Muscle layer of colon (tissue), 2 donors: ENCODE data around the gene FBLN1.

ENCODE experiments used
- H3K27ac ChIP-seq: one replicate; pipeline ENCODE4 v1.7.0; 2013; ENCODE audit warnings: low read depth, mild to moderate bottlenecking, low read length, moderate library complexity
- H3K27me3 ChIP-seq, 2 donors: one replicate each; pipeline ENCODE4 v1.7.0; 2013; ENCODE audit warnings: low read length in 2 of 2, mild to moderate bottlenecking in 2 of 2; ENCODE audit not compliant: insufficient read depth in 2 of 2, control insufficient read depth in 1 of 2
- H3K36me3 ChIP-seq: one replicate; pipeline ENCODE4 v1.7.0; 2013; ENCODE audit warnings: mild to moderate bottlenecking, low read length; ENCODE audit not compliant: insufficient read depth
- H3K4me1 ChIP-seq: one replicate; pipeline ENCODE4 v1.7.0; 2013; ENCODE audit warnings: mild to moderate bottlenecking, low read length; ENCODE audit not compliant: insufficient read depth
- H3K4me3 ChIP-seq, 2 donors: one replicate each; pipeline ENCODE4 v1.7.0; 2013; ENCODE audit warnings: low read length in 2 of 2, low read depth in 1 of 2, mild to moderate bottlenecking in 1 of 2, moderate library complexity in 1 of 2
- H3K9ac ChIP-seq: one replicate; pipeline ENCODE4 v1.7.0; 2013; ENCODE audit warnings: low read length
- H3K9me3 ChIP-seq: one replicate; pipeline ENCODE4 v1.7.0; 2013; ENCODE audit warnings: mild to moderate bottlenecking, low read length
- donor health status: abdominal sarcoma.
- donor health status: Adenocarcinoma of cecum.

The FBLN1 gene

GRCh38 chr22:45563362-45564040, 60.8 kb downstream of the FBLN1 start:
- Histone ChIP-seq H3K27me3 (no peaks in the 10 kb centered on the region), H3K4me1 (no peaks in the 10 kb centered on the region), H3K9me3 (no peaks in the 10 kb centered on the region), H3K9ac (no peak overlapping the region), H3K4me3 (no peak overlapping the region), H3K27ac (no peak overlapping the region), H3K36me3 (peaks cover 4% of the 10 kb centered on the region)

- no peak overlapping the region for H3K27ac ChIP-seq
- H3K36me3 ChIP-seq, result no peaks in the 10 kb centered on the region
- no peaks in the 10 kb centered on the region for H3K27me3 ChIP-seq
- H3K9me3 ChIP-seq, result no peaks in the 10 kb centered on the region
- no peak overlapping the region for H3K9ac ChIP-seq
- H3K4me3 ChIP-seq, result no peak overlapping the region
- no peaks in the 10 kb centered on the region for H3K4me1 ChIP-seq
Measured at GRCh38 chr22:45564349-45565030, 61.8 kb downstream of the FBLN1 start.

- Histone ChIP-seq H3K9me3 (no peaks in the 10 kb centered on the region), H3K4me1 (no peaks in the 10 kb centered on the region), H3K27me3 (no peaks in the 10 kb centered on the region), H3K27ac (no peak overlapping the region), H3K9ac (no peak overlapping the region), H3K36me3 (no peaks in the 10 kb centered on the region), H3K4me3 (no peak overlapping the region)
Measured at GRCh38 chr22:45565171-45565570, 62.5 kb downstream of the FBLN1 start.

DNA sequence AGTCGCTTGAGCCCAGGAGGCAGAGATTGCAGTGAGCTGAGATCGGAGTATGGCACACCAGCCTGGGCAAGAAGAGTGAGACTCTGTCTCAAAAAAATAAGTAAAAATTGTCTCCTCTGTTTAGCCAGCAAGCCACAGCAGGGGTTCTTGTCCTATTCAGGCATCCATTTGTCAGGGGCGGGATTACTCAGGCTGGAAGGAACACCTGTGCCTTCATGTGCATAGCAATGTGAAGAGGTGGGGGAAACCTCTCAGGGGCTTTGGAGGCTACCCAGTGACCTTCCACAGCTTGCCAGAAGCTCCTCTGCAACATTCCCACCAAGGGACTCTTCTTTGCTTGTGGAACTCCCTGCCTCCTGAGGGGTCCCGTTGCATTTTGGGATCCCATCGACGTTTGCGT, 63.3 kb downstream of the FBLN1 start:
- no peaks in the 10 kb centered on the region for H3K36me3 ChIP-seq
- H3K4me3 ChIP-seq, result no peak overlapping the region
- no peak overlapping the region for H3K27ac ChIP-seq
- no peaks in the 10 kb centered on the region for H3K27me3 ChIP-seq
- no peak overlapping the region for H3K9ac ChIP-seq
- no peaks in the 10 kb centered on the region for H3K4me1 ChIP-seq
- H3K9me3 ChIP-seq, result no peaks in the 10 kb centered on the region

DNA sequence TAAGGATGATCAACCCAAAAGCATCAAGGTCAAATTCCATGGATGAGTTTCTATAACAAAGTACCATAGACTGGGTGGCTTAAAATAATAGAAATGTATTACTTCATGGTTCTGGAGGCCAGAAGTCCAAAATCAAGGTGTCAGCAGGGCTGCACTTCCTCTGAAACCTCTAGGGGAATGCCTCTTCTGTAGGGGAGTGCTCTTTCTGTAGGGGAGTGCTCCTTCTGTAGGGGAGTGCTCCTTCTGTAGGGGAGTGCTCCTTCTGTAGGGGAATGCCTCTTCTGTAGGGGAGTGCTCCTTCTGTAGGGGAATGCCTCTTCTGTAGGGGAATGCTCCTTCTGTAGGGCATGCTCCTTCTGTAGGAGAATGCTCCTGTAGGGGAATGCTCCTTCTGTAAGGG, 65.5 kb downstream of the FBLN1 start:
- Histone ChIP-seq H3K9me3 (no peaks in the 10 kb centered on the region), H3K27ac (no peak overlapping the region), H3K4me1 (no peaks in the 10 kb centered on the region)

DNA sequence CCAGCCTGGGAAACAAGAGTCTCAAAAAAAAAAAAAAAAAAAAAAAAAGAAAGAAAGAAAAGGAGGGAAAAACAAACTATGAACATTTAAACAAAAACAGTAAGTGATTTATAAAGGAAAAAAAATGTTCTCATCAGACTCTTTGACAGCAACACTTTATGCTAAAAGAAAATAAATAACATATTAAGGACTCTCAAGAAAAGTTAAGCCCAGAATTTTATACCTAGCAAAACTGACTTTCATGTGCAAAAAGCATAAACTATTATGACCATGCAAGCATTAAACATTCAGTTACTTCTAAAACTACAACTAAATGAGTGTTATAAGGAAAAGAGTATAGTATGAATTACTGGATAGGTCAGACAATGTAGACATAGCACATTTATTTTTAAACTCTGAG, 68.4 kb downstream of the FBLN1 start:
- H3K36me3 ChIP-seq, result no peaks in the 10 kb centered on the region
- H3K27ac ChIP-seq, result no peak overlapping the region
- H3K4me3 ChIP-seq, result no peak overlapping the region
- H3K27me3 ChIP-seq, result peaks cover 0 to under 1% of the 10 kb centered on the region in 2 donors
- no peaks in the 10 kb centered on the region for H3K4me1 ChIP-seq
- no peaks in the 10 kb centered on the region for H3K9me3 ChIP-seq
- no peak overlapping the region for H3K9ac ChIP-seq

More for the DNA sequence above, 65.5 kb downstream of the FBLN1 start:
- no peaks in the 10 kb centered on the region for H3K27me3 ChIP-seq
- no peaks in the 10 kb centered on the region for H3K36me3 ChIP-seq
- no peak overlapping the region for H3K4me3 ChIP-seq
- no peak overlapping the region for H3K9ac ChIP-seq

DNA sequence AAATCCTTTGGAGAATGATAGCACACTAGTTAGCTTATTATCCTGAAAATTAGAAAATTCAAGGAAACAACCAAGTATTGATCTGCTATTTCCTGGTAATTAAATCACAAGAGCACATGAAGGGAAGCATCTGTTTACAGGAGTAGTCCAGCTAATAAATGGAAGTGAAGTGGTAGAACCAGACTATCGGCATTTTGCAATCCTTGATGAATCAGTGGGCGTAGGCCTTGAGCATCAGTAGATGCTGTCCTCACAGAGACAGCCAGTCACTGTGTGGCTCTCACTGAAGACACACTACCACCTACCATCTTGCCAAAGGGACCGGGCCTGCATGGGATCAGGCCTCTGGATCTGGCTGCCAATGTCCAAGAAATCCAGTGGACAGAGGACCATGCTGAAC, 69.8 kb downstream of the FBLN1 start:
- H3K4me1 ChIP-seq, result no peaks in the 10 kb centered on the region
- H3K9me3 ChIP-seq, result no peaks in the 10 kb centered on the region
- H3K9ac ChIP-seq, result no peak overlapping the region
- no peak overlapping the region for H3K27ac ChIP-seq
- peaks cover 0 to 4% of the 10 kb centered on the region in 2 donors for H3K27me3 ChIP-seq
- H3K36me3 ChIP-seq, result no peaks in the 10 kb centered on the region
- no peak overlapping the region for H3K4me3 ChIP-seq

DNA sequence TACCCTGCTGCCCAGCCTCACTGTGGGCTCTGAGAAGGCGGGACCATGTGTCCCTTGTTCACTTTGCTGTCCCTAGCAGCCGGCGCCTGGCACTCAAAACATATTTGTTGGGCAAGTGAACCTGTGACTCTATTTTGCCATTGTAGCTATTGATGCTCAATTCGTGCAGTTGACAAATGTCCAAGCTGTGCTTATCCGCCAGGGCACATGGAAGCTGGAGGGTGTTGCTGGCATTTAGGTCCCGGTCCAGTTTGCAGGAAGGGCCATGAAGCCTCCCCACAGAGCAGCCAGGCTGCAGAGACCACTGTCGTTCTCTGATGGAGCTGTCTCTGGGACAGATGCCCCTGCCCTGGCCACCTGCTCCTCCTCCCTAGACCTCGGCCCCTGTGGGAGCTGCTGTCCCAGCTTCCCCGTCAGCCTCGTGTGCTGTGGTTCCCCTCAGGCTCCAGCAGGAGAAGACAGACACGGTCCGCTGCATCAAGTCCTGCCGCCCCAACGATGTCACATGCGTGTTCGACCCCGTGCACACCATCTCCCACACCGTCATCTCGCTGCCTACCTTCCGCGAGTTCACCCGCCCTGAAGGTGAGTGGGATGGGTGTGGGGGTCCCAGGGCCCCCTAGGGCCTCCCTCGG, 71.5 kb downstream of the FBLN1 start:
- peaks cover 0 to 4% of the 10 kb centered on the region in 2 donors for H3K27me3 ChIP-seq
- H3K36me3 ChIP-seq, result no peaks in the 10 kb centered on the region
- no peak overlapping the region for H3K9ac ChIP-seq
- no peaks in the 10 kb centered on the region for H3K9me3 ChIP-seq
- no peaks in the 10 kb centered on the region for H3K4me1 ChIP-seq
- H3K27ac ChIP-seq, result no peak overlapping the region
- H3K4me3 ChIP-seq, result no peak overlapping the region

GRCh38 chr22:45575173-45575572, 72.5 kb downstream of the FBLN1 start:
- Histone ChIP-seq H3K36me3 (no peaks in the 10 kb centered on the region), H3K4me1 (no peaks in the 10 kb centered on the region), H3K9me3 (no peaks in the 10 kb centered on the region), H3K4me3 (no peak overlapping the region), H3K27me3 (peaks cover 0 to 4% of the 10 kb centered on the region in 2 donors), H3K27ac (no peak overlapping the region), H3K9ac (no peak overlapping the region)

- Histone ChIP-seq H3K9me3 (no peaks in the 10 kb centered on the region), H3K4me1 (no peaks in the 10 kb centered on the region), H3K36me3 (no peaks in the 10 kb centered on the region), H3K27me3 (peaks cover 0 to 4% of the 10 kb centered on the region in 2 donors), H3K4me3 (no peak overlapping the region), H3K27ac (no peak overlapping the region), H3K9ac (no peak overlapping the region)
Measured at GRCh38 chr22:45575607-45576272, 73.1 kb downstream of the FBLN1 start.

- no peak overlapping the region for H3K9ac ChIP-seq
- H3K4me3 ChIP-seq, result no peak overlapping the region
- no peaks in the 10 kb centered on the region for H3K9me3 ChIP-seq
- H3K36me3 ChIP-seq, result no peaks in the 10 kb centered on the region
- H3K27me3 ChIP-seq, result peaks cover 0 to 4% of the 10 kb centered on the region in 2 donors
- no peaks in the 10 kb centered on the region for H3K4me1 ChIP-seq
- no peak overlapping the region for H3K27ac ChIP-seq
Measured at GRCh38 chr22:45576273-45576625, 73.6 kb downstream of the FBLN1 start.
